HL-60 (cell line): Measurements from ENCODE around the gene GSX1.

Source experiments
- DNase-seq, 2 experiments: peaks; one replicate each; pipeline ENCODE4 v3.0.0-alpha.2; 2010 to 2020; ENCODE audit warnings: low read depth in 1 of 2, low spot score in 1 of 2
- H3K27ac ChIP-seq: fragments of 250-450 bp; sonication (Bioruptor Pico); replicated peaks from 2 replicates; pipeline ENCODE4 v1.5.1; 2020; ENCODE audit warnings: mild to moderate bottlenecking, moderate library complexity
- H3K27me3 ChIP-seq: fragments of 250-450 bp; sonication (Bioruptor Pico); 2 replicates; pipeline ENCODE4 v1.5.1; 2021; ENCODE audit warnings: mild to moderate bottlenecking, moderate library complexity; ENCODE audit not compliant: insufficient read depth, poor library complexity, severe bottlenecking
- H3K4me3 ChIP-seq: replicated peaks from 2 replicates; pipeline ENCODE4 v1.5.1; 2011; ENCODE audit warnings: mild to moderate bottlenecking, control low read depth, low read length; ENCODE audit not compliant: insufficient read depth
- CTCF ChIP-seq: IDR thresholded peaks from one replicate; pipeline ENCODE4 v1.5.1; 2011; ENCODE audit warnings: low read length, control low read depth, inconsistent platforms; ENCODE audit not compliant: insufficient read depth
- GABPA ChIP-seq: IDR thresholded peaks from 2 replicates; pipeline ENCODE4 v1.6.1; 2012; ENCODE audit warnings: low read depth
- POLR2AphosphoS5 ChIP-seq: IDR thresholded peaks from 2 replicates; pipeline ENCODE4 v1.6.1; 2012; ENCODE audit warnings: low read depth
- REST ChIP-seq: IDR thresholded peaks from 2 replicates; pipeline ENCODE4 v1.6.1; 2012; ENCODE audit warnings: low read depth; ENCODE audit not compliant: insufficient replicate concordance
- SPI1 ChIP-seq: IDR thresholded peaks from 2 replicates; pipeline ENCODE4 v1.6.1; 2012; ENCODE audit warnings: low read depth, mild to moderate bottlenecking, borderline replicate concordance

The GSX1 gene

GRCh38 chr13:27795718-27796019, 3.4 kb downstream of the GSX1 start:
- Histone ChIP-seq H3K27me3 (peaks cover 84% of the 10 kb centered on the region), H3K4me3 (no peak overlapping the region), H3K27ac (no peak overlapping the region)
- no peak for DNase-seq
- no peak for TF ChIP-seq SPI1
- no peak for TF ChIP-seq CTCF
- TF ChIP-seq REST, result no peak
- no peak for TF ChIP-seq POLR2AphosphoS5
- TF ChIP-seq GABPA, result no peak

- TF ChIP-seq REST (no peak), GABPA (no peak), POLR2AphosphoS5 (no peak)
- H3K27me3 ChIP-seq, result peaks cover 75% of the 10 kb centered on the region
- no peak overlapping the region for H3K27ac ChIP-seq
- no peak overlapping the region for H3K4me3 ChIP-seq
- no peak for DNase-seq
Observed at GRCh38 chr13:27796544-27797227, 4.4 kb downstream of the GSX1 start.

GRCh38 chr13:27797228-27797624, 4.9 kb downstream of the GSX1 start:
- H3K4me3 ChIP-seq, result no peak overlapping the region
- no peak overlapping the region for H3K27ac ChIP-seq
- peaks cover 71% of the 10 kb centered on the region for H3K27me3 ChIP-seq
- DNase-seq, result no peak
- no peak for TF ChIP-seq REST

GRCh38 chr13:27806744-27807387, 14.6 kb downstream of the GSX1 start:
- H3K27ac ChIP-seq, result no peak overlapping the region

More at GRCh38 chr13:27806744-27807387, 14.6 kb downstream of the GSX1 start:
- TF ChIP-seq GABPA (no peak), SPI1 (no peak), CTCF (no peak), POLR2AphosphoS5 (no peak), REST (no peak)
- no peak for DNase-seq
- Histone ChIP-seq H3K27me3 (peaks cover 35% of the 10 kb centered on the region), H3K4me3 (no peak overlapping the region)
